ENCODE data around the gene PRR3. TPM values are rescaled to one million over a fixed set of nuclear protein-coding genes. Genes with fewer than 3 reads are reported as not detected.

The PRR3 gene
- polyA plus RNA-seq, 3 donors, result 2.8 to 7.1 (median 3.6) TPM

- Histone ChIP-seq H3K4me3 (replicated peaks in 1 of 3; ENCODE audit: low read depth in 2 of 3, low read length in 3 of 3) (no peak overlapping the region), H3K9ac (ENCODE audit: insufficient read depth, low read length, poor library complexity, severe bottlenecking) (no peak overlapping the region), H4K20me1 (ENCODE audit: insufficient read depth, low read length) (peaks cover 16% of the 10 kb centered on the region), H3K27me3 (ENCODE audit: control insufficient read depth in 2 of 2, insufficient read depth in 2 of 2, low read length in 2 of 2) (no peaks in the 10 kb centered on the region), H3K4me2 (replicated peaks; ENCODE audit: extremely low read depth, low read length, poor library complexity, severe bottlenecking) (no peak overlapping the region), H3K79me2 (ENCODE audit: insufficient read depth, low read length) (peaks cover 20% of the 10 kb centered on the region), H3K27ac (ENCODE audit: low read depth in 1 of 2, low read length in 2 of 2) (no peak overlapping the region), H2AFZ (ENCODE audit: insufficient read depth, low read depth, low read length, poor library complexity, severe bottlenecking) (no peak overlapping the region), H3K9me3 (replicated peaks in 1 of 2; ENCODE audit: control insufficient read depth in 1 of 2, insufficient read depth in 1 of 2, low read length in 2 of 2) (no peaks in the 10 kb centered on the region), H3K4me1 (ENCODE audit: control insufficient read depth in 1 of 2, insufficient read depth in 2 of 2, low read length in 2 of 2) (peaks cover 23 to 29% of the 10 kb centered on the region in 2 donors), H3K36me3 (replicated peaks in 1 of 2; ENCODE audit: control insufficient read depth in 1 of 2, insufficient read depth in 2 of 2, low read length in 2 of 2) (peaks cover 0 to 3% of the 10 kb centered on the region in 2 donors)
- no peak for DNase-seq
- Mint-ChIP-seq H3K36me3 (peaks cover 2 to 4% of the 10 kb centered on the region in 2 donors), H3K9me3 (no peaks in the 10 kb centered on the region), H3K27me3 (ENCODE audit: low read depth in 3 of 3) (peaks cover 1 to 5% (median 3%) of the 10 kb centered on the region in 3 donors), H3K27ac (no peak overlapping the region), H3K4me1 (peaks cover 31% of the 10 kb centered on the region), H3K4me3 (no peak overlapping the region)
- WGBS (ENCODE audit: insufficient coverage), result no CpG with 5 or more reads among the region's 3 CpGs
- no peak for TF ChIP-seq CTCF (IDR thresholded peaks at IDR 0.05)
- intact Hi-C loops (cut with micrococcal nuclease), result no loop called here
These were observed 11.2 kb downstream of the PRR3 start for GRCh38 chr6:30568245-30568644.

GRCh38 chr6:30570263-30570662 lies 13.2 kb downstream of the PRR3 start:
- H2AFZ ChIP-seq (ENCODE audit: insufficient read depth, low read depth, low read length, poor library complexity, severe bottlenecking), result peak overlapping the region; percentile 80
- no peaks in the 10 kb centered on the region for H3K9me3 ChIP-seq (replicated peaks in 1 of 2; ENCODE audit: control insufficient read depth in 1 of 2, insufficient read depth in 1 of 2, low read length in 2 of 2)
- peak overlapping the region; percentile 92 for H3K4me2 ChIP-seq (replicated peaks; ENCODE audit: extremely low read depth, low read length, poor library complexity, severe bottlenecking)
- peaks cover 1 to 5% (median 3%) of the 10 kb centered on the region in 3 donors for H3K27me3 Mint-ChIP-seq (ENCODE audit: low read depth in 3 of 3)
- peak overlapping the region; percentile 83 for H3K9ac ChIP-seq (ENCODE audit: insufficient read depth, low read length, poor library complexity, severe bottlenecking)
- peaks cover 9 to 17% of the 10 kb centered on the region in 2 donors for H3K36me3 Mint-ChIP-seq
- H3K27ac Mint-ChIP-seq, result peak overlapping the region; percentile 98 to 100 (median 98)
- no peak for TF ChIP-seq CTCF (IDR thresholded peaks at IDR 0.05)
- H3K27me3 ChIP-seq (ENCODE audit: control insufficient read depth in 2 of 2, insufficient read depth in 2 of 2, low read length in 2 of 2), result no peaks in the 10 kb centered on the region
- H3K27ac ChIP-seq (ENCODE audit: low read depth in 1 of 2, low read length in 2 of 2), result peak overlapping the region in 1 of 2 donors; percentile 97
- H3K4me1 Mint-ChIP-seq, result peaks cover 40% of the 10 kb centered on the region
- DNase-seq, result no peak
- peaks cover 40% of the 10 kb centered on the region for H3K79me2 ChIP-seq (ENCODE audit: insufficient read depth, low read length)
- H4K20me1 ChIP-seq (ENCODE audit: insufficient read depth, low read length), result peaks cover 37% of the 10 kb centered on the region
- H3K4me3 ChIP-seq (replicated peaks in 1 of 3; ENCODE audit: low read depth in 2 of 3, low read length in 3 of 3), result peak overlapping the region; percentile 33 to 87 (median 79)
- H3K36me3 ChIP-seq (replicated peaks in 1 of 2; ENCODE audit: control insufficient read depth in 1 of 2, insufficient read depth in 2 of 2, low read length in 2 of 2), result peaks cover 0 to 17% of the 10 kb centered on the region in 2 donors
- WGBS (ENCODE audit: insufficient coverage), result 100% methylated on average over 1 of the region's 1 CpG
- peak overlapping the region; percentile 96 to 98 for H3K4me3 Mint-ChIP-seq
- H3K4me1 ChIP-seq (ENCODE audit: control insufficient read depth in 1 of 2, insufficient read depth in 2 of 2, low read length in 2 of 2), result peaks cover 23 to 33% of the 10 kb centered on the region in 2 donors
- no peaks in the 10 kb centered on the region for H3K9me3 Mint-ChIP-seq
- intact Hi-C loops (cut with micrococcal nuclease), result loop anchor here (2.0 kb wide), 2 partner anchors 13 to 47 kb away; partner anchors contain the start of genes GNL1 (in 2 of the 2), PRR3 (in 2 of the 2), MRPS18B (in 1 of the 2) and PPP1R10 (in 1 of the 2)

Data from CD14-positive monocyte (primary cell).